Activated CD4-positive, alpha-beta T cell treated with anti-CD3 and anti-CD28 coated beads, Interleukin-2, amount 50 U/mL, for 48 hours (primary cell): Measurements from ENCODE around the gene MYH7.
A peak's percentile ranks its signal among the peaks of the same experiment; 100 is the strongest.
"Not testable (repeated sequence)": the region's sequence is repeated elsewhere in the genome, so short reads cannot be mapped to it uniquely, and the experiment has no call there.

Experiments used
- DNase-seq, 2 experiments: peaks; one replicate each; pipeline ENCODE4 v3.0.0-alpha.2; 2020

Gene MYH7

DNA sequence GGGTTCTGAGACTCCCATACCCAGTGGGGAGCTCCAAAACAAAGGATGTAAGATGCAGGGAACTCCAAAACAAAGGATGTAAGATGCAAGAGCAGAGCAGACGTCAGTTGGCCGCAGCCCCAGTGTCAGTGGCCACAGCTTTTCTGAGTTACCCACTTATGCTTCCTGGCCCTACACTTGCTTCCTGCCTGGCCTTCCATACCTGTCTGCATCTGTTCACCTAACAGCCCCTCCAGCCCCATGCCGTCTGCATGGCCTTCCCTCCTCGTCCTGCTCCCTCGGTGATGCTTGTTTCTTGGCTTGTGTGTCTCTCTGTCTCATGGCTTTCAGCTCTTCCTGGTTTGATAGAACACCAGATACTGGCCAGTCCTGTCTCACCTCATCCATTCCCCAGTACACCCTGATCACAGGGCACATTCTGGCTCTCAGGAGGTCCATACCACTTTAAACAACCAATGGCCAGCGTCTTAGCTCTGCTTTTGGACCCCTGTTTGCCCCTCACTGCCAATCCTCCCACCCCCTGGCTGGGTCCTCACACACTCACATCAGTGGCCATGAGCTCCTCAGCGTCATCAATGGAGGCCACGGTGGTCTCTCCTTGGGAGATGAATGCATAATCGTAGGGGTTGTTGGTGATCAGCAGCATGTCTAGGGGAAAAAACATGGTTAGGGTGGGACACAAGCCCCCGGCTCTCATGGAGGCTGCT lies 5.3 kb downstream of the MYH7 start:
- DNase-seq: no peak

DNA sequence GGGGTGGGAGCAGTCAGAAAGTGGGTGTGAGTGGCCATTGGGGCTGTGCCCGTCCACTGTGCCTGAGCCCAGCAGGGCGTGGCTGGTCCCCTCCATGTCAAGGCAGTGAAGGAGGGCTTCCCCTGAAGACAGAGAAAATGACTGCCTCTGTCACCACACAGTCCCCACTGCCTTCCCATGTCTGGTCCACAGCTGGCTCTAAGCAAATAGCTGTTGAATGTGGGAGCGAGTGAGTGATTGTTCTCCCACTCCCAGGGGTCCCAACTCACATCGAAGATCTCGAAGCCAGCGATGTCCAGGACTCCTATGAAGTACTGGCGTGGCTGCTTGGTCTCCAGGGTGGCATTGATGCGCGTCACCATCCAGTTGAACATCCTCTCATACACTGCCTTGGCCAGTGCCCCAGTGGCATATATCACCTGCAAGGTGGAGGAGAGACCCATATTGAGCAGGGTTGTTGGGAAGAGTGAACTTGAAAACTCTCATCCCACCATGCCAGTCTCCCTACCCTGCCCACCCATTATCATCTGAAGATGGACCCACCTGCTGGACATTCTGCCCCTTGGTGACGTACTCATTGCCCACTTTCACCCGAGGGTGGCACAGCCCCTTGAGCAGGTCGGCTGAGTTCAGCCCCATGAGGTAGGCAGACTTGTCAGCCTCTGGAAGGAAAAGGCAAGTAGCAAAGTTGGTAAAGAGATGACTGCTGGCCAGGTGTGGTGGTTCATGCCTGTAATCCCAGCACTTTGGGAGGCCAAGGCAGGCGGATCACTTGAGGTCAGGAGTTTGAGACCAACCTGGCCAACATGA lies 6.6 kb downstream of the MYH7 start:
- DNase-seq: no peak

DNA sequence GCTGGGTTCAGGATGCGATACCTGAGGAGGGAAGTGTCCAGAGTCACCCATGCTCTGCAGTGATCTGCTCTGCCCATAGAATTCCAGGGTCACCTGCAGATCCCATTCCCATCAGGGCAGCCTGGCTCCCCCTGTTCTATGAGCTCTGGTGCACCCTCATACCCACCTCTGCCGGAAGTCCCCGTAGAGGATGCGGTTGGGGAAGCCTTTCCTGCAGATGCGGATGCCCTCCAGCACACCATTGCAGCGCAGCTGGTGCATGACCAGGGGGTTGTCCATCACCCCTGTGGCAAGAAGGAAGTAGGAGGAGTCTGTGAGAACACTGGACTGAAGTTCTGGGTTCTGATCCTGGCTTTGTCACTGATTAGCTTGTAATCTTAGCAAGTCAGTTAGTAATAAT lies 9.7 kb downstream of the MYH7 start:
- DNase-seq: not testable (repeated sequence)

DNA sequence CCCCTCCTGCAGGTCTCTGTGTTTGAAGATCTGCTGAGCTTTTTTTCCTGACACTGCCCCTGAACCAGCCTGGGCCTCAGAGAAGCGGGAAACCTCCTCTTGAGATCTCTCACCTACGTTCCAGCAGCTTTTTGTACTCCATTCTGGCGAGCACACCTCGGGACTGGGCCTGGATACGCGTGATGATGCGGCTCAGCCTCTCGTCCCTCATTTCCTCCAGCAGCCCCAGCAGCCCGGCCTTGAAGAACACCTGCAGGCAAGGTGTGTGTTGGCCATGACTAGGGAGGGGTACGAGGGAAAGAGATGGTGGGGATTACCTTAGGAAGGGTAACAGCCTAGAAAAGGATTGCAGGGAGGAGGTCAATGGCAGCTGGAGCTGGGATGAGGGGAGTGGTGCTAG lies 10.3 kb downstream of the MYH7 start:
- DNase-seq: no peak

DNA sequence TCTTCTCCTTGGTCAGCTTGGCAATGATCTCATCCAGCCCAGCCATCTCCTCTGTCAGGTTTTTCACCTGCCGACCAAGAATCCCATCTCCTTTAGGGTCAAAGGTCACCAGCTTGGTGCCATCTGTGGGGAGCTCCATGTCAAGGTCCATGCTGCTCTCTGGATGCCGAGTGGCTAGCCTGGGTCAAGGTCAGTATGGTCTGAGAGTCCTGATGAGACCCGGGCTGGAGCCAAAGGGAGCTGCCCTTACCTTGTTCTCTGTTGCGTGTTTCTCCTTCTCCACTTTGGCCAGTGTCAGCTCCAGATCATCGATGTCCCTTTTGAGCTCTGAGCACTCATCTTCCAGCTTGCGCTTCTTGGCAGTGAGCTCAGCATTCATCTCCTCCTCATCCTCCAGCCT lies 11.8 kb downstream of the MYH7 start:
- no peak for DNase-seq

DNA sequence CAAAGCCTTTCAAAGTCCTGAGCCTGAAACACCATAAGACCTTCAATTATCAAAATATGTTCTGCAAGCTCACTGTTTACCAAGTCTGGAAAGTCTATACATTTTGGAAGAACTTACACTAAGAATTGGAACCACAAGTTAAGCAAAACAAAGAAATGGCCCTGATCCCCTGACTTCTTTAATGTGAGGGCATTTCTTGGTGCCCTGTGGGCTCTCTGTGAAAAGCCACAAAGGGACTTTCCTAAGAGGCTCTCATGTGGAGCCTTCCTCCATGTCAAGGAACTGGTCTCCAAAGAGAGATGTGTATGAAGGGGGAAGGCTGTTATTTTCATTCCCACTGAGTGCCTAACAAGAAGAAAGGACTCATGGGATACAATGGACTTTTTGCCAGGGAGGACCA lies 13.9 kb downstream of the MYH7 start:
- peak; percentile 12 to 26 for DNase-seq

DNA sequence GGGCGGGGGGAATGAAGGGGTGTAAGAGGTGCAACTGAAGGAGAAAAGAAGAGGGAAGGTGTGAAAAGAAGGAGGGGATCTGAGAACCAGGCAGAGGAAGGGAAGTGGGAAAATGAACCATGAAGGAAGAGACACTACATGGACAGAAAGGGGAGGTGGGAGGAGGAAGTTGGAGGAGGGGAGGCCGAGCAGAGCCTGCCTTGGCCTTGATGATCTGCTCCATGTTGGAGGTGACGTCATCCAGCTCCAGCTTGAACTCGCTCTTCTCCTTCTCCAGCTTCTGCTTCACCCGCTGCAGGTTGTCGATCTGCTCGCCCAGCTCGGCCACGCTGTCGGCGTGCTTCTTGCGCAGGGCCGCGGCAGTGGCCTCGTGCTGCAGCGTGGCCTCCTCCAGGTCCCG lies 15.8 kb downstream of the MYH7 start:
- DNase-seq: not testable (repeated sequence)

DNA sequence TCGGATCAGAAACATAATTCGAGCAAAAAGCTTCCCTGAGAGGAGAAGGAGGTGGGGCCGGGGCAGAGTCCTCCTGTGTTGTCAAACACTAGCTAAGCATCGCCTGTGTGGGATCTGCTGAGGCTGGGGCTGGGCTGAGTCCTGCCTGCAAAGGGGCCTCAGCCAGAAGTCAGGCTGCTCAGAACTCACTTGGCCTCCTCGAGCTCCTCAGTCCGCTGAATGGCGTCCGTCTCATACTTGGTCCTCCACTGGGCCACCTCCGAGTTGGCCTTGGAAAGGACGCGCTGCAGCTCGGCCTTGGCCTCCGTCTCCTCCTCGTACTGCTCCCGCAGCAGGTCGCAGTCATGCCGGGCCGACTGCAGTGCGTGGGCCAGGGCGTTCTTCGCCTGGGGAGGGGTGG lies 17.4 kb downstream of the MYH7 start:
- no peak for DNase-seq

DNA sequence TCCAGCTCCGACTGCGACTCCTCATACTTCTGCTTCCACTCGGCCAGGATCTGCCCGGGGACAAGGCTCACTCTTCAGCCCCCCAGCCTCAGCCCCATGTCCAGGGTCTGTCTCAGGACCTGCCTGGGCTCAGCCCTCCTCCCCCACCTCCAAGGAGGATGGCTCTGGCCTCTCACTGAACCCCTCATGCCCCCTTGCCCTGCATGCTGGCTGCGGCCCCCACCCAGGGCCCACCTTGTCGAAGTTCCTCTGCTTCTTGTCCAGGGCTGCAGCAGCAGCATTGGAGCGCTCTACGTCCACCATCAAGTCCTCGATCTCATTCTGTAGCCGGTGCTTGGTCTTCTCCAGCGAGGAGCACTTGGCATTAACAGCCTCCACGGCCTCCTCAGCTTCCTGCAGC lies 18.2 kb downstream of the MYH7 start:
- DNase-seq: not testable (repeated sequence)

DNA sequence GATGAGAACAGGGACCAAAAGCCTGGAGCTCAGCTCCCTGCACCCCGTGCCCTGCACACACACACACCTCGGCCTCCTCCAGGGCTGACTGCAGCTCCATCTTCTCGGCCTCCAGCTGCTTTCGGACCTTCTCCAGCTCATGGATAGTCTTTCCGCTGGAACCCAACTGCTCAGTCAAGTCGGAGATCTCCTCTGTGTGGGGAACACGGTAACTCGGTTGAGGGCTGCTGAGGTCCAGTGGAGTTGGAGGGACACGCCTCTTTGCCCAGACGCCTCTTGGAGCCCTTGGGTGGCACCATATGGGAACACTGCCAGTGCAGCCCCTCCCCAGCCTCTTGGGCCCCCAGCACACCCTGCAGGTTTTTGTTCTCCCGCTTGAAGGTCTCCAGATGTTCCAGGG lies 18.7 kb downstream of the MYH7 start:
- DNase-seq: no peak

DNA sequence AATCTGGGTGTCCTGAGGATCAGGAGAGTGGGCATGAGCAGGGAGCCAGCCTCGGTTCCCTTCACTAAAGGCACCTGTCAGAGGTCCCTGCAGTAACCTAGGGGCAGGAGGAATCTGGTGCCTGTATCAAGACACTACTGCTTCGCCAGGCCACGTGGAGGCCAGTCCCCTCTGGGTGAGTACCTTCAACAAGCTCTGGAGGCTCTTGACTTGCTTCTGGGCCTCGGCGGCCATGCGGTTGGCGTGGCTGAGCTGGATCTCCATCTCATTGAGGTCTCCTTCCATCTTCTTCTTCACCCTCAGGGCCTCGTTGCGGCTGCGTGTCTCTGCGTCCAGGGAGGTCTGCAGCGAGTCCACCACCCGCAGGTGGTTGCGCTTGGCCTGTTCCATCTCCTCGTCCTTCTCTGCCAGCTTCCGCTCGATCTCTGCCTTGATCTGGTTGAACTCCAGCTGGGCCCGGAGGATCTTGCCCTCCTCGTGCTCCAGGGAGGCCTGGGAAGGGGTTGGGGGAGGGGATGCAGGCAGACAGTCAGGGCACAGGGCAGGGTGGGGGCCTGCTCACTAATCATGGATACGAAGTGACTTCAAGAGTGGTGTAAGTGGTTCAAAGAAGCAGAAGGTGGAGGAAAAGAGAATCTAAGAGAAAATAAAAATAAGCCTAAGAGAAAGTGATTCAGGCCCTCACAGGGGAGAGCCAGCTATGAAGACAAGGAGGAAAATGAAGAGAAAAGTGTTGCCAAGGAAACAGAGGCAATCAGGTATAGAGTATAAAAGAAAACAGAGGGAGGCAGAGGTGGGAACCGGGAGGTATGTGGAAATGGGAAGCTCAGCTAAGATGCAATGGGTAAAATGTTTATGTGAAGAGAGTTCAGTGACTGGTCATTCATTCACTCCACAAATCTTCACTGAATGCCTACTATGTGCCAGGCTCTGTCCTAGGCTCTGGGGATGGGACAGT lies 19.4 kb downstream of the MYH7 start:
- no peak for DNase-seq

DNA sequence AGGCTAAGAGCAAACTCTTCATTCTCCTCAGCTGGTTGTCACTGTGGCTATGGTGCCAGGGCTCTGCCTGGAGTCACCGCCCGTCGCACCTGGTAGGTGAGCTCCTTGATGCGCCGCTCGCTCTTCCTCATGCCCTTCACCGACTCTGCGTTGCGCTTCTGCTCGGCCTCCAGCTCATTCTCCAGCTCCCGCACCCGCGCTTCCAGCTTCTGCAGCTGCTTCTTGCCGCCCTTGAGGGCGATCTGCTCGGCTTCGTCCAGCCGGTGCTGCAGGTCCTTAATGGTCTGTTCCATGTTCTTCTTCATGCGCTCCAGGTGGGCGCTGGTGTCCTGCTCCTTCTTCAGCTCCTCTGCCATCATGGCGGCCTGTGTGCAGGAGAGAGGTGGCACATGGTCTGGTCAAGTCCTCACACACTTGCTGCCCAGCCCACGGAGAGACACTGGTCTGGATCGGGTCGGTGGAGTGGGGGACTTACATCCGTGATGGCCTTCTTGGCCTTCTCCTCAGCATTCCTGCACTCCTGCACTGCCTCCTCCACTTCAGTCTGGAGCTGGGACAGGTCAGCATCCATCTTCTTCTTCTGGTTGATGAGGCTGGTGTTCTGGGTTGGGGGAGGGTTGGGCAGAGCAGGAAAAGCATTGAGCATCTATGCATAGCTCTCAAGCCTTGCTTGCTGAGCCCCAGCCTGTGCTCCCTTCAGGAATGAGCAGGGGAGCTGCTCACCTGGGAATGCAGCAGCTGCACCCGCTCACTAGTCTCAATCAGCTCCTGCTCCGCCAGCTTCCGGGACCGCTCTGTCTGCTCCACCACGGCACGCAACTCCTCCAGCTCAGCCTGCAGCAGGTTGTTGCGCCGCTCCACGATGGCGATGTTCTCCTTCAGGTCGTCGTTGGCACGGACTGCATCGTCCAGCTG lies 20.3 kb downstream of the MYH7 start:
- DNase-seq: no peak

DNA sequence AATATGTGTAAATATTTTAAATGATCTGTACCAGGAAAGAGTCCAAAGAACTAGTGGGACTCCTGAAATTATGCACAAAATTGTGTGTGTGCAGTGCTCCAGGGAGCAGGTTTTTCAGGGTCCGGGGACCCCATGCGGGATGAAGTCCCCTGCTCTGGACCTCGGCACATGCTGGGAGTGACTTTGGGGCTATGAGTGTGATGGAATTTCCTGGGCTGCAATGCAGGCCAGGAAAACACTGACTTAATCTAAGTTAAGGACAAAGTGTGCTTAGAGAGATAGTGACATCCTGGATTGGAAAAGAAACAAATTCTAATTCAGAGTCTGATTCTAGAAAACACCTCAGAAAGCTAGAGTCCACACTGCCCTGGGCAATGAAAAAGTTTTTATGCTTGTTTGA lies 21.2 kb downstream of the MYH7 start:
- DNase-seq: no peak

DNA sequence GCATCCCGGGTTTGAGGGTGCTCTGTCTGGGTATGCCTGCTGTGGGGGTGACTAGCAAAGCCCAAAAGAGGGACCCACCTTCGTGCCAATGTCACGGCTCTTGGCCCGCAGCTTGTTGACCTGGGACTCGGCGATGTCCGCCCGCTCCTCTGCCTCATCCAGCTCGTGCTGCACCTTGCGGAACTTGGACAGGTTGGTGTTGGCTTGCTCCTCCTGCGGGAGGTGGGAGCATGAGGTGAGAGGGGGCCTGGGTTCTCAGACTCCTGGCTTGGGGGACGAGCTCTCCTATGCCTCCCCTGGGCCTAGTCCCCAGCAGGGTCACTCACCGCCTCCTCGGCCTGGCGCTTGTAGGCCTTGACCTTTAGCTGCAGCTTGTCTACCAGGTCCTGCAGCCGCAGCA lies 21.8 kb downstream of the MYH7 start:
- no peak for DNase-seq

DNA sequence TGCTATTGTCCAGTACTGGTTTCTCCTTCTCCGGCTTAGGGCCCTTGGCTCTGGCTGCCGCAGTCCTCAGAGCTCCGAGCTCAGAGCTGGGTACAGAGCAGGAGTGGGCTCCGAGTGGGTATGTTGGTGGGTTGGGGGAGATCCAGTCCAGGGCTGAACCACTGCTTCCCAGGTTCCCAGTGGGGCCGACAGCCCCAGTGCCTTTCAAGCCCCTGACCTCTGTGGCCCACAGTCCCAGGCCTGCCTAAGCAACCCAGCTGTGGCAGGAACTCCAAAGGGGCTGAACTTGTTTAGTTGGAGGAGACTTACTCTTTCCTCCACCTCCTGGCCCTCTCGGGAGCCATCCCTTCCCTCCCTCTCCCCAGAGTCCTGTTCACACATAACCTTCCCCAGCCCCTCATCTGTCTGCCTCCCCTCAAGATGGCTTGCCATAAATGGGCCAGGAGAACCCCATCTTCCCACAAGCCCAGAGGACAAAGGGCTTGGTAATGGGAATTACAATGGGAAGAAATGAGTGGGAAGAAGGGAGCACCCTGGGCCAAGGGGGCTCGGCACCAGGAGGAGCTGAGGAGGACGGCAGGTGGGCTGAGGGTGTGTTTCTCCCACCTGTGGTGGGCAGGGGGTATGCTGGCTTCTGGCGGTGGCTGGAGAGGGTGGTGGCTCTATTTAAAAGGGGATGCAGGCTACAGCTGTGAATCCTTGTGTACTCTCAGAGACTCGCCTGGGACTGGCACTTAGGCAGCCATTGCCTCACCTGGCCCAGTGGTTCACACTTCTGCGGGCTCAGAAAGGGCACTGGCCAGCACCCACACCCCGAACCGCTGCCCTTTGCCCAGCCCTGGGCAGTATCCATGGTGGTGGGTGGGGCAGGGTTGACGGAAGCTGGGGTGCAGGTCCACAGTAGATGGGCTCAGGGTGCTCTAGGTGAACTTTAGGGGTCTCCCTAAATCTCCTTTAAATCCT lies 23.6 kb downstream of the MYH7 start:
- no peak for DNase-seq

DNA sequence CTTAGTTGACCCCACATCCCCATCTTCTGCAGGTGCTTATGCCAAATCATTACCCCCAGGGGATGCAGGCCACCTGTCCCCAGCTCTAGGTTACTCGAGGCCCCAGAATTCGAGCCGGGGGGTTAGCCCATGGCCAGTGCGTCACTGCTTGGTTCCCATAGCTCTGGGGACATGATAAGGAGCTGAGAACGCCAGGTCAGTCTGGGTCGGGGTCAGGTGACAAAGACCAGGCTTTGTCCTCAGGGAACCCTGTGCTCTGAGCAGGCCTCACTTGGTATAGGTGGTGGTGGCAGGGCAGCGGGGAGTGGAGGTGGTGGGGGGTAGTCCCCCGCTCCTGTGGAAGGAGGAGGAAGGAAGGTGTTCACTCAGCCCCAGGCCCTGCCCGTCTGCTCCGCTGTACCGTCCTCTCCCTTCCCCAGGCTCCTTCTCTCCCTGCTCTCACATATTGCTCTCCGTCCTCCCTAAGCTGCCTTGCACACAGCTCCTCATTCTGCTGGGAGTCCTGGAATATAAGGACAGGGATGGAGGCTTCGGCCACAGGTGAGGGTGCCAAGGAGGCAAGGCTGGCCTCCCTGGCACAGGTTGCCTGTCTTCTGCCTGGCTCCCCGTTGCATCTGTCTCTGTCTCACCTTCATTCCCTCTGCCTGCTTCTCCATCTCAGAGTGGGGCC lies 25.4 kb downstream of the MYH7 start:
- DNase-seq: no peak

DNA sequence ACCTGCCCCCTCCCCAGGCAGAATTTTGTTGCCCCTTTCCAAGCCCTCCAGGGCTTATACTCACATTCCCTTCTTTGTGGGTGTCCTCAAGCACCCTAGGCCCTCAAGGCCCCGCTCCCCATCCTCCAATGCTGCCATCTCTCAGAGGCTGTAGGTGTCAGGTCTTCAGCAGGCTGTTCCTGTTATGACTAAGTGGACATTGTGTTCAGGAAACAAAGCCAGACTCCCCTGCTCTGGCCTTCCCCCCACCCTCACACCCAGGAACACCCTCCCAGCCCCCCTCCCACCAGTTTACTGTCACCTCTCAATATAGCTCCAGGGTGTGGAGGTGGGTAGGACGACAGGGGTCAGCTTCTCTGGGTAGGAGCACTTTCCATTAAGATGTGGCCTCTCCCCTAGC lies 26.0 kb downstream of the MYH7 start:
- no peak for DNase-seq

DNA sequence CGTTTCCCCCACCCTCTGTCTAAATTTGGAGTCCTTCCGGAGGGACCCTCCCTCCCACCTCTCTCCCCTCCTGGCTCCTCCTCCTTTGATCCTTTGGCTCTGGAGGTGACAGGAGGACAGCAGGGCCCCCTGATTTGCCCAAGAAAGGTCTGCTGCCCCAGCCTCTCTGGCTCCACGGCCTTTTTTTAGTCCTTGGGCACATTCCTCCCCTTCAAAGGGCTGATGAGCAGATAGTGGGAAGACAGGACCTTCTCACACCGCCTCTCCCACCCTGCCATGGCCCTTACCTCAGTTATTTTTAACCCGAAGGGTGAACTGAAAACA lies 27.2 kb downstream of the MYH7 start:
- DNase-seq: no peak

DNA sequence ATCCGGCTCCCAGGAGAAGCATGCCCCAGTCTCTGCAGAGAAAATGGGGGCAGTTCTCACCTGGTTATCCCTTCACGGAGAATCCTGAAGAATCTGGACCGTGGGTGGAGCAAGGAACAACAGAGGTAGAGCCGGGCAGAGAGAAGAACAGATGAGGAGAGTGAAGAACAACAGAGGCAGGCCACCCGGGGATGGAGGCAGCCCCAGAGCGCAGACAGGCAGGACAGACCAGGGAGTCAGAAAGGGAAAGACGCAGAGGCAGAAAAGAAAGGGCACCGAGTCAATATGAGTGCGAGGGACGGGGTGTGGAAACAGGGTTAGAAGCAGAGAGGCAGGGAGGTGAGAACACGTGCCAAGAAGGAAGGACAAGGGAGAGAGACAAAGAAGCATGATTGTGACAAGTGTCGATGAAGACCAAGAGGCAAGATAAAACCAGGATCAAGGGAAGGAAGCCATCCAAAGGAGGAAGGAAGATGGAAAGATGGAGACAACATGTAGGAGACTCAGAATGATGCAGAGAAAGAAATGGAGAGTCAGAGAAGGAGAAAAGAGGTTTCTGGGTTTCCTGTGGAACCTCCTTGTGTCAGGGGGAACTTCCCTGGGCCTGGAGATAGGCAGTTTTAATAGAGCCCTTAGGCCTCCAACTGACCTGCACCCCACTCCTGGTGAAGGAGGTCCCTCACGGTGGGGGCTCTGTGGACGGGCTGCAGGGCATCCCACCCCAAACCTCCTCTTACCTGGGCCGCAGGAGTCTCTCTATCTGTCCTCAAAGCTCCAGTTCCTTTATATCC lies 27.7 kb downstream of the MYH7 start, which contains the start of gene MYH6:
Gene MYH6, minus strand, starts transcription at position 758 of the 791 bp plus-strand sequence. CDS start 1,050 bp downstream, outside the sequence.
- no peak for DNase-seq
